IMR-90 (cell line): ENCODE measurements around the gene ADAMTS12. TPM values are rescaled to one million over a fixed set of nuclear protein-coding genes. Genes with fewer than 3 reads are reported as not detected.

Source experiments
- ATAC-seq: fragments of 200-7000 bp; cut with Tn5 transposase; 2 replicates; pipeline ENCODE4 v1.9.1; 2020; ENCODE audit warnings: low read depth, mild to moderate bottlenecking, moderate library complexity
- BruUV-seq: library from RNA; stranded (reverse); fragments of 400-500 nt; replicated peaks from 2 replicates; lab custom pipeline; 2021; lab: Mats Ljungman, UMichigan
- CTCF ChIA-PET: fragments of 300-600 bp; formaldehyde crosslinking; extraction: SDS; loops from one replicate; lab custom pipeline; 2021; ENCODE audit warnings: antibody characterized with exemption; lab: Yijun Ruan, JAX
- POLR2A ChIA-PET: fragments of 300-600 bp; sonication (Branson Sonifier 250); formaldehyde crosslinking; loops from one replicate; lab custom pipeline; 2022; ENCODE audit warnings: antibody characterized with exemption; ENCODE audit not compliant: unreplicated experiment; lab: Charles Lee
- DNase-seq: peaks from one replicate; pipeline ENCODE4 v3.0.0; 2013
- H2AFZ ChIP-seq: replicated peaks from 2 replicates; pipeline ENCODE3; 2013; ENCODE audit warnings: low read length, mild to moderate bottlenecking; ENCODE audit not compliant: poor library complexity
- H2AK5ac ChIP-seq: 2 replicates; pipeline ENCODE4 v1.6.1; 2013; ENCODE audit warnings: low read depth, low read length, inconsistent platforms
- H2AK9ac ChIP-seq: replicated peaks from 2 replicates; pipeline ENCODE3; 2013; ENCODE audit warnings: mild to moderate bottlenecking, low read depth, low read length, moderate library complexity; ENCODE audit not compliant: poor library complexity
- H2BK120ac ChIP-seq: 2 replicates; pipeline ENCODE4 v1.6.1; 2013; ENCODE audit warnings: low read depth, low read length, inconsistent platforms
- H2BK15ac ChIP-seq: 3 replicates; pipeline ENCODE4 v1.6.1; 2013; ENCODE audit warnings: low read depth, low read length, inconsistent platforms
- H2BK20ac ChIP-seq: 2 replicates; pipeline ENCODE4 v1.6.1; 2013; ENCODE audit warnings: low read depth, mild to moderate bottlenecking, inconsistent platforms, low read length, moderate library complexity
- H2BK5ac ChIP-seq: 2 replicates; pipeline ENCODE4 v1.6.1; 2013; ENCODE audit warnings: mild to moderate bottlenecking, low read depth, low read length, inconsistent platforms; ENCODE audit not compliant: poor library complexity, severe bottlenecking
- H3K14ac ChIP-seq: replicated peaks from 2 replicates; pipeline ENCODE4 v1.6.1; 2013; ENCODE audit warnings: low read depth, low read length, inconsistent platforms
- H3K18ac ChIP-seq: 2 replicates; pipeline ENCODE4 v1.6.1; 2013; ENCODE audit warnings: low read depth, low read length, control low read depth
- H3K23ac ChIP-seq: 2 replicates; pipeline ENCODE4 v1.6.1; 2013; ENCODE audit warnings: low read depth, low read length, inconsistent platforms
- H3K27ac ChIP-seq: 2 replicates; pipeline ENCODE4 v1.5.1; 2013; ENCODE audit warnings: mild to moderate bottlenecking, control low read depth, low read length; ENCODE audit not compliant: insufficient read depth
- H3K27me3 ChIP-seq: 2 replicates; pipeline ENCODE4 v1.6.1; 2013; ENCODE audit warnings: low read length; ENCODE audit not compliant: control insufficient read depth, insufficient read depth
- H3K36me3 ChIP-seq: 2 replicates; pipeline ENCODE4 v1.6.1; 2013; ENCODE audit warnings: low read length, mixed read lengths; ENCODE audit not compliant: control insufficient read depth, insufficient read depth
- H3K4ac ChIP-seq: 2 replicates; pipeline ENCODE4 v1.6.1; 2013; ENCODE audit warnings: low read depth, low read length, inconsistent platforms
- H3K4me1 ChIP-seq: 2 replicates; pipeline ENCODE4 v1.6.1; 2013; ENCODE audit warnings: low read length, mixed read lengths; ENCODE audit not compliant: control insufficient read depth, insufficient read depth
- H3K4me2 ChIP-seq: 2 replicates; pipeline ENCODE4 v1.6.1; 2013; ENCODE audit warnings: low read depth, mild to moderate bottlenecking, control low read depth, low read length, moderate library complexity
- H3K4me3 ChIP-seq: 2 replicates; pipeline ENCODE4 v1.5.1; 2013; ENCODE audit warnings: low read depth, mild to moderate bottlenecking, control low read depth, low read length, moderate library complexity; ENCODE audit not compliant: insufficient read depth
- H3K56ac ChIP-seq: 2 replicates; pipeline ENCODE4 v1.6.1; 2013; ENCODE audit warnings: low read length, inconsistent platforms; ENCODE audit not compliant: insufficient read depth; ENCODE audit errors: extremely low read depth
- H3K79me1 ChIP-seq, 2 experiments: 2 replicates each; pipeline ENCODE4 v1.6.1; 2013; ENCODE audit warnings: low read length in 2 of 2, inconsistent platforms in 1 of 2, low read depth in 1 of 2
- H3K9ac ChIP-seq: 2 replicates; pipeline ENCODE4 v1.6.1; 2013; ENCODE audit warnings: low read depth, low read length, control low read depth
- H3K9me1 ChIP-seq: 2 replicates; pipeline ENCODE4 v1.6.1; 2013; ENCODE audit warnings: low read length, inconsistent platforms; ENCODE audit not compliant: insufficient read depth
- H3K9me3 ChIP-seq: 2 replicates; pipeline ENCODE4 v1.6.1; 2013; ENCODE audit warnings: low read length; ENCODE audit not compliant: control insufficient read depth, insufficient read depth
- H4K20me1 ChIP-seq: 2 replicates; pipeline ENCODE4 v1.6.1; 2013; ENCODE audit warnings: low read length, inconsistent platforms; ENCODE audit not compliant: insufficient read depth
- H4K5ac ChIP-seq: 2 replicates; pipeline ENCODE4 v1.6.1; 2013; ENCODE audit warnings: mild to moderate bottlenecking, low read depth, low read length, control low read depth
- H4K8ac ChIP-seq, 2 experiments: 2 replicates each; pipeline ENCODE4 v1.6.1; 2013; ENCODE audit warnings: low read depth in 2 of 2, low read length in 2 of 2, control low read depth in 1 of 2, inconsistent platforms in 1 of 2
- H4K91ac ChIP-seq: 2 replicates; pipeline ENCODE4 v1.6.1; 2013; ENCODE audit warnings: low read depth, low read length, inconsistent platforms; ENCODE audit not compliant: insufficient read depth
- BHLHE40 ChIP-seq: fragments of 150-350 bp; IDR thresholded peaks from 2 replicates; pipeline ENCODE4 v1.6.1; 2016; ENCODE audit warnings: mild to moderate bottlenecking, low read depth, low read length
- CEBPB ChIP-seq: IDR thresholded peaks from 2 replicates; pipeline ENCODE4 v1.6.1; 2012; ENCODE audit warnings: low read depth, low read length, improper control_type of control experiment
- CHD1 ChIP-seq: IDR thresholded peaks from 2 replicates; pipeline ENCODE4 v1.6.1; 2012; ENCODE audit warnings: low read depth, low read length, improper control_type of control experiment
- ELK1 ChIP-seq: fragments of 150-350 bp; IDR thresholded peaks from 2 replicates; pipeline ENCODE4 v1.6.1; 2016; ENCODE audit warnings: low read depth, mild to moderate bottlenecking, low read length, moderate library complexity, borderline replicate concordance
- FOS ChIP-seq: fragments of 150-350 bp; IDR thresholded peaks from 2 replicates; pipeline ENCODE4 v1.6.1; 2016; ENCODE audit warnings: low read depth, low read length
- MAFK ChIP-seq: IDR thresholded peaks from 2 replicates; pipeline ENCODE4 v1.6.1; 2012; ENCODE audit warnings: low read depth, low read length, improper control_type of control experiment
- MAZ ChIP-seq: IDR thresholded peaks from 2 replicates; pipeline ENCODE4 v1.6.1; 2012; ENCODE audit warnings: low read depth, mild to moderate bottlenecking, low read length, improper control_type of control experiment, moderate library complexity, borderline replicate concordance
- MXI1 ChIP-seq: IDR thresholded peaks from 2 replicates; pipeline ENCODE4 v1.6.1; 2012; ENCODE audit warnings: low read depth, mild to moderate bottlenecking, low read length, moderate library complexity, borderline replicate concordance
- NFE2L2 ChIP-seq: fragments of 150-350 bp; IDR thresholded peaks from 2 replicates; pipeline ENCODE4 v1.6.1; 2016; ENCODE audit warnings: low read depth, mild to moderate bottlenecking, low read length
- POLR2A ChIP-seq: IDR thresholded peaks from 2 replicates; pipeline ENCODE4 v1.6.1; 2012; ENCODE audit warnings: mild to moderate bottlenecking, low read depth, low read length
- RAD21 ChIP-seq: IDR thresholded peaks from 2 replicates; pipeline ENCODE4 v1.6.1; 2012; ENCODE audit warnings: low read length, improper control_type of control experiment
- RCOR1 ChIP-seq: IDR thresholded peaks from 2 replicates; pipeline ENCODE4 v1.6.1; 2012; ENCODE audit warnings: mild to moderate bottlenecking, low read length, improper control_type of control experiment; ENCODE audit not compliant: insufficient replicate concordance
- RFX5 ChIP-seq: IDR thresholded peaks from 2 replicates; pipeline ENCODE4 v1.8.0; 2012; ENCODE audit warnings: low read depth, mild to moderate bottlenecking, low read length, moderate library complexity
- SMC3 ChIP-seq: fragments of 150-350 bp; IDR thresholded peaks from 2 replicates; pipeline ENCODE4 v1.6.1; 2016; ENCODE audit warnings: low read depth, mild to moderate bottlenecking, antibody characterized with exemption, low read length, moderate library complexity
- USF2 ChIP-seq: fragments of 150-350 bp; IDR thresholded peaks from 2 replicates; pipeline ENCODE4 v1.6.1; 2017; ENCODE audit warnings: mild to moderate bottlenecking, antibody characterized with exemption, low read length, low read depth
- WGBS, 2 experiments: methylation state at CpG; one replicate each; pipeline versions ENCODE4 v1.1.5 to v1.1.7; 2013; ENCODE audit warnings: missing lambda C conversion rate in 2 of 2; ENCODE audit not compliant: insufficient read length in 1 of 2; ENCODE audit errors: extremely low coverage in 2 of 2; 5-methylcytosine and 5-hydroxymethylcytosine counted together
- dilution Hi-C: fragments of 300-500 bp; cut with HindIII; formaldehyde crosslinking; loops from one replicate; pipeline ENCODE4 v1.14.3; 2018; ENCODE audit warnings: low sequenced_read_pairs; ENCODE audit not compliant: unreplicated experiment
- in situ Hi-C: fragments of 300-500 bp; cut with MboI; formaldehyde crosslinking; loops from 3 replicates; pipeline ENCODE4 v1.14.3; 2019; ENCODE audit warnings: low sequenced_read_pairs, inconsistent platforms, mixed read lengths
- intact Hi-C: fragments of 100-400 bp; cut with micrococcal nuclease; formaldehyde crosslinking; loops from 2 replicates; pipeline ENCODE4 v1.10.0; 2022
- polyA plus RNA-seq, 3 experiments: library from polyadenylated mRNA; depleted of rRNA; stranded (reverse); fragments of >200 nt; gene quantifications; 2 replicates each; pipeline ENCODE4 v1.2.3, GENCODE V29; 2012; ENCODE audit warnings: low replicate concordance in 1 of 3
- total RNA-seq: library from RNA; depleted of rRNA; stranded (reverse); fragments of >200 nt; gene quantifications from 2 replicates; pipeline ENCODE4 v1.2.3, GENCODE V29; 2012
- TF ChIP-seq, protein P1 (sequence below): conservative IDR thresholded peaks from 2 replicates; pipeline ENCODE4 v1.5.1; 2012; ENCODE audit warnings: mild to moderate bottlenecking, low read depth, low read length, improper control_type of control experiment

Gene ADAMTS12
- total and polyA plus RNA-seq, 2 of the 4 experiments (the other 2 are of a cell fraction): 27.3 to 51.3 TPM

DNA sequence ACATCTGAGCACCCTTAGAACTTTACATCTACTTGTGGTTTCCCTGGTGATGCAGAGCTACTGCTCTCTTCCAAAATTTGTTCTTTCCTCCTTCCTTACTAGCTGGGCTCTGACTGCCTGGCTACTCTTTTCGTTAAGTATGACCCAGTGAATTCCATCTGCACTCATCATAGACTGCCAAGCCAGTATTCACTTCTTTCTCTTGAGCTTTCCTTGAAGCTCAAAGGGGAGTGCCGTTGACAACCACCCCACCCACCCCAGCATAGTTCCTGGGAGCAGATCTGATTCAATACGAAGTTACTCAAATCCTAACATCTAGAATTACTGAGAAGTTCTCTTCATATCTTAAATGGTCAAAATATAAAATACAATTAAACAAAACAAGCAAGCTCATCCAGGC, 190.5 kb downstream of the ADAMTS12 start:
- in situ Hi-C loops: no loop called here
- CTCF ChIA-PET: no interaction called here
- no peak overlapping the region for H3K27ac ChIP-seq

More for the DNA sequence above, 190.5 kb downstream of the ADAMTS12 start:
- H3K4me1 ChIP-seq: no peaks in the 10 kb centered on the region; the same call in 1 of the 2 replicates
- ATAC-seq (peak; percentile 37; the same call in 1 of the 2 replicates), DNase-seq (peak; percentile 61)
- no peak overlapping the region for H3K18ac ChIP-seq
- no peak overlapping the region for H3K4me3 ChIP-seq
- POLR2A ChIA-PET: interaction anchor here (0.7 kb wide), 1 partner anchor 124 kb away, joined by 3 read pairs; no protein-coding TSS in a partner anchor
- H2BK120ac ChIP-seq: no peak overlapping the region
- no peak overlapping the region for H2AK5ac ChIP-seq
- H2AK9ac ChIP-seq: no peak overlapping the region
- H4K5ac ChIP-seq: no peak overlapping the region
- H3K56ac ChIP-seq: no peak overlapping the region
- WGBS, 2 experiments: 64% methylated on average over 1 of the region's 3 CpGs; no CpG with 5 or more reads in 1 of the 2 experiments
- no peak overlapping the region for H3K23ac ChIP-seq
- no TSS peak for BruUV-seq
- no peak overlapping the region for H3K9ac ChIP-seq
- H3K9me3 ChIP-seq: no peaks in the 10 kb centered on the region
- no peak overlapping the region for H4K91ac ChIP-seq
- intact Hi-C loops: no loop called here
- no peak overlapping the region for H2BK20ac ChIP-seq
- H3K36me3 ChIP-seq: no peaks in the 10 kb centered on the region
- H4K8ac ChIP-seq: no peak overlapping the region
- H3K4ac ChIP-seq: no peak overlapping the region
- H3K9me1 ChIP-seq: 0 out of 2 replicates have a peak, but pooled peaks cover 3% of the 10 kb centered on the region
- H2AFZ ChIP-seq: no peak overlapping the region
- no peak overlapping the region for H2BK15ac ChIP-seq
- H3K79me1 ChIP-seq: no peaks in the 10 kb centered on the region; a peak in 1 of 4 replicates
- no peak overlapping the region for H2BK5ac ChIP-seq
- no peaks in the 10 kb centered on the region for H4K20me1 ChIP-seq
- TF ChIP-seq, protein P1, sequence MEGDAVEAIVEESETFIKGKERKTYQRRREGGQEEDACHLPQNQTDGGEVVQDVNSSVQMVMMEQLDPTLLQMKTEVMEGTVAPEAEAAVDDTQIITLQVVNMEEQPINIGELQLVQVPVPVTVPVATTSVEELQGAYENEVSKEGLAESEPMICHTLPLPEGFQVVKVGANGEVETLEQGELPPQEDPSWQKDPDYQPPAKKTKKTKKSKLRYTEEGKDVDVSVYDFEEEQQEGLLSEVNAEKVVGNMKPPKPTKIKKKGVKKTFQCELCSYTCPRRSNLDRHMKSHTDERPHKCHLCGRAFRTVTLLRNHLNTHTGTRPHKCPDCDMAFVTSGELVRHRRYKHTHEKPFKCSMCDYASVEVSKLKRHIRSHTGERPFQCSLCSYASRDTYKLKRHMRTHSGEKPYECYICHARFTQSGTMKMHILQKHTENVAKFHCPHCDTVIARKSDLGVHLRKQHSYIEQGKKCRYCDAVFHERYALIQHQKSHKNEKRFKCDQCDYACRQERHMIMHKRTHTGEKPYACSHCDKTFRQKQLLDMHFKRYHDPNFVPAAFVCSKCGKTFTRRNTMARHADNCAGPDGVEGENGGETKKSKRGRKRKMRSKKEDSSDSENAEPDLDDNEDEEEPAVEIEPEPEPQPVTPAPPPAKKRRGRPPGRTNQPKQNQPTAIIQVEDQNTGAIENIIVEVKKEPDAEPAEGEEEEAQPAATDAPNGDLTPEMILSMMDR: no peak
- TF ChIP-seq MAZ (no peak), CEBPB (no peak), MAFK (no peak), FOS (no peak), SMC3 (no peak), POLR2A (no peak), RCOR1 (no peak), MXI1 (no peak), BHLHE40 (no peak), RFX5 (no peak), USF2 (no peak), CHD1 (no peak), ELK1 (no peak), RAD21 (no peak), NFE2L2 (no peak)
- no peak overlapping the region for H3K4me2 ChIP-seq
- no peaks in the 10 kb centered on the region for H3K27me3 ChIP-seq
- dilution Hi-C loops: no loop called here
- no peak overlapping the region for H3K14ac ChIP-seq
